ENCODE results near the gene LGALS9B. TPM values are rescaled to one million over a fixed set of nuclear protein-coding genes. Genes with fewer than 3 reads are reported as not detected.
"Not testable (repeated sequence)": the region's sequence is repeated elsewhere in the genome, so short reads cannot be mapped to it uniquely, and the experiment has no call there.

The LGALS9B gene
- total RNA-seq (2014; rRNA removed; shearing (Covaris generic)): not detected in 2 replicates

DNA sequence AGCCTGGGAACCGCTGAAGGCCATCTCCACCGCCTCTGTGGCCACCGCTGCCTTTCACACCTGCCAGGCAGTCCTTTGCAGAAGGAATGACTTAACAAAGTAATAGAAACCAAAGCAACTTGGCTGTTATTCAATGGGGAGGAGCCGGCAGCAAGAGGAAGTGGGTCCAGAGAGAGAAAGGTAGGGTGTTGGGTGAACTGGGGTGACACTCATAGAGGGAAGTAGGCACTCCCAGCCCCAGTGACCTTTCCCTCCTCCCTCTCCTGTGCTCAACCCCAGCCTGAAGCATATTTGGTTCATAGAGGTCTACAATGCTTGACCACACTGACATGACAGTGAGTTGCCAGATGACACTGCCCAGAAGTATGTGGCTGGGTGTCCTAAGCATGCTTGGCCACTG is at the start of gene LGALS9B:
Gene LGALS9B, minus strand, starts transcription at position 93 of the 400 bp plus-strand sequence. Its CDS starts 69 bp downstream, at position 24.
- DNase-seq (ENCODE audit: low spot score): not testable (repeated sequence)

GRCh38 chr17:20516986-20517385 is 49.6 kb upstream of the LGALS9B start:
- DNase-seq (ENCODE audit: low spot score): not testable (repeated sequence)

GRCh38 chr17:20515099-20515498 is 47.8 kb upstream of the LGALS9B start:
- DNase-seq (ENCODE audit: low spot score): not testable (repeated sequence)

DNA sequence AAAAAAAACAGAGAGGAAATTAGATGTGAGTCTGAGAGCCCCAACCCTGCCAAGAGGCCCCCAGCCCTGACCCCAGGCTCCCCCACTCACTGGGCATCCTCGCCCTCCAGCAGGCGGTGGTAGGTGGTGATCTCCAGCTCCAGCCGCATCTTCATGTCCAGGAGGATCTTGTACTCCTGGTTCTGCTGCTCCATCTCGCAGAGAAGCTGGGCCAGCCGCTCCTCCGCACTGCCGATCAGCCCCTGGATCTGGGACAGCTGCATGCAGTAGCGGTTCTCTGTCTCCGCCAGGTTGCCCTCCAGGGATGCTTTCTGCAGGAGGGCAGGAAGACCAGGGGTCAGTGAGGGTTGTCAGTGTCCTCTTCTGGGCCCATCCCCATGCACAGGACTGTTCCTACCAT is 46.2 kb upstream of the LGALS9B start:
- DNase-seq (ENCODE audit: low spot score): not testable (repeated sequence)

- not testable (repeated sequence) for DNase-seq (ENCODE audit: low spot score)
Measured at GRCh38 chr17:20512378-20512777, 45.0 kb upstream of the LGALS9B start.

DNA sequence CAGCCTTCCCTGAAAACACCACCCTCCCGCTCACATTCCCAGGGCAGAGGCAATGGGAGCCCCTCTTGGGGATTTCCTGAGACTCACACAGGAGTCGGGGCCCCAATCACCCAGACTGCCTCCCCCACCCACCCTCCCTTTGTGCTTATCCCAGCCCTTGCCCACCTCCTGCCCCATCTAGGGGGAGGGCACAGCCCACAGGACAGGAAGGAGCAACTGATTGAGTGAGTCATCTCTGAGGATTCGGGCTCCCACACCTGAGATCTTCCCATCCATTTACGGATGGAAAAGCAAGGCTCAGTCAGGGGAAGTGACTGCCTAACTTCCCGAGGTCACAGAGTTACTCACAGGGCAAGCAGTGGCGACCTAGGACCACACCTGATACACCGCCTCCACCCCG is 44.4 kb upstream of the LGALS9B start:
- DNase-seq (ENCODE audit: low spot score): not testable (repeated sequence)

DNA sequence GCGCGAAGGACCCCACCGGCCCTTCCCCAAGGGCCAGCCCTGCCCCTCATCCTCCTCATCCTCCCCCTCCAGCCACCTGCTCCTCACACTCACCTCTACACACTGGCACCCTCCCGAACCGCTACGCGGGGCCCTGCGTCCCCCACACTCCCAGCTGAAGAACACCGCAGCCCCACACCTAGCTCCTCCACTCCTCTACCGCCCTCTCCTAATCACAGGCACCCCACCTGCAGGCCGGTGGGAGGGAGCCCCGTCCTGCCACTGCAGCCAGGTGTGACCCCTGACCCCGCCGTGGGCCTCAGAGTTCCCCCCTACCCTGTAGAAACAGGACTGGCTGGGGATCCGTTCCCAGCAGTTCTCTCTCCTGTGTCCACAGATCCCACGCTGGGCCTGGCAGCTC is 38.0 kb upstream of the LGALS9B start:
- not testable (repeated sequence) for DNase-seq (ENCODE audit: low spot score)

GRCh38 chr17:20504388-20505066 is 37.2 kb upstream of the LGALS9B start:
- not testable (repeated sequence) for DNase-seq (ENCODE audit: low spot score)

GRCh38 chr17:20501896-20502295 is 34.6 kb upstream of the LGALS9B start:
- DNase-seq (ENCODE audit: low spot score): not testable (repeated sequence)

GRCh38 chr17:20500346-20500745 is 33.0 kb upstream of the LGALS9B start:
- DNase-seq (ENCODE audit: low spot score): not testable (repeated sequence)

DNA sequence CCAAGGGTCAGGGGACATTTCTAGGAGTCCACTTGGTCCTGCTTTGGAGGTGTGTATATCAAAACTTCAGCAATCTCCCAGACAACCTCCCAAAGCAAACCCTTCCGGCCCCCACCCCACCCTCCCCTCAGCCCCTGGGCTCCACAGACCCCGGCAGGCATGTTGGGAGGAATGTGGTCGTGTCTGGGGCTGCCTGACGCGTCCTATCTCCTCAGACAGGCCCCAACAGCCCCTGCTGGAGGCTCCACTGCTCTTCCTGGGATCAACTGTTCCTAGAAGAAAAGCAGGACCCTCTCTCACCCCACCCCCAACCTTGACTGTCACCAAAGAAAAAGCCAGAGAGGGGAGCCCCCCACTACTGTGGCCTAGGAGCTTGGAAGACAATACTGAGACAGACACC is 28.1 kb upstream of the LGALS9B start:
- DNase-seq (ENCODE audit: low spot score): not testable (repeated sequence)

DNA sequence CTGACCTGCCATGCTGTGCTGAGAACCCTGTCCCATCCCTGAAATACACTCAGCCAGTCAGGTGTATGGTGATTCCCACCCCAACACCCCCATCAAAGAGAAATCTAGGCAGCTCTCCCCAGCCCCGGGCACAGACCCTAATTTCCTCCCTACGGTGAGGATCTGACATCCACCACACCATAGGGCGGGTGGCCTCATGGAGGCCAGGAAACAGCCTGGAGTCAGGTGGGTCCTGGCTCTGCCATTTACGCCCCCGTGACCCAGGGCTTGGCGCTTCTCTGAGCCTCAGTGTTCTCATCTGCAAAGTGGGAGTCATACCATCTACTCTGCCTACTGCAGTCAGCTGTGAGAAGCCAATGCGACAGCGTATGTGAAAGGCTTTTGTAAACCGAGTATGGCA is 27.4 kb upstream of the LGALS9B start:
- not testable (repeated sequence) for DNase-seq (ENCODE audit: low spot score)

DNA sequence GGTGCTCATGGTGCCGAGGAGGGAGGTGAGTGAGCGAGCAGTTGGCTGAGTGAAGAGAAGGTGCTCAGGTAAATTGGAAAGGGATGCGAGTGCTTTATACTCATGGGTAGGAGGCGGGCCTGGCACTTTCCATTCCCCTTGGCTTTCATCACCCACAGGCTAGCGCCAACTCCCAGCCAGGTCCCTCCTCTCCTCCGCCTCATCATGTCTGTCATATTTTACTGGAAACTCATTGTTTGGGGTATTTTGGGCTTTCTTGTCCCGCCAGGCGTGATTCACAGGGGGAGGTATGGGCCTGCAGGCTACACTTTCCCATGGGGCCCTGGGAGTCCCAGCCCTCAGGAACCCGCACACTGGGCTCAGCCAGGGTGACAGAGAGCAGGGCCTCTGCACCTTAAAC is 26.8 kb upstream of the LGALS9B start:
- DNase-seq (ENCODE audit: low spot score): not testable (repeated sequence)

DNA sequence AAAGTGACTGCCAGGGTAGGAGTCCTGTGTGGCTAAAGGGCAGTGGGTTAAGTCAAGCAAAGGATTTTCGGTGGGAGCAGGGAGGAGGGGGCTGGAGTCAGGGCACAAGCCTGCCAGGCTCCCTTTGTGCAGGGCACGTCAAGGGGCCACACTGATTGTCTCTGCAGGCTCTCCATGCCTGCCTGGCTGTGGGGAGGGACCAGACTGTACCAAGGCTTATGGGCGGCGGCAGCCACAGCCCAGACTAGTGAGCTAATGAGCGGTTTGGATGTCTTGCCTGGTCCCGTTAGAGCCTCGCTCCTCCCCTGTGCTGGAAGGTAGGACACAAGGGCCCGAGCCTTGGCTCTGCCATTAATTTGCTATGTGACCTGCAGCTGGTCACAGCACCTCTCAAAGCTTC is 25.6 kb upstream of the LGALS9B start:
- not testable (repeated sequence) for DNase-seq (ENCODE audit: low spot score)

GRCh38 chr17:20492099-20492498 is 24.8 kb upstream of the LGALS9B start:
- DNase-seq (ENCODE audit: low spot score): not testable (repeated sequence)

GRCh38 chr17:20484930-20485329 is 17.6 kb upstream of the LGALS9B start:
- peak; percentile 74 for DNase-seq (ENCODE audit: low spot score)

GRCh38 chr17:20479889-20480591 is 12.7 kb upstream of the LGALS9B start:
- not testable (repeated sequence) for DNase-seq (ENCODE audit: low spot score)

GRCh38 chr17:20477398-20478071 is 10.2 kb upstream of the LGALS9B start:
- not testable (repeated sequence) for DNase-seq (ENCODE audit: low spot score)

DNA sequence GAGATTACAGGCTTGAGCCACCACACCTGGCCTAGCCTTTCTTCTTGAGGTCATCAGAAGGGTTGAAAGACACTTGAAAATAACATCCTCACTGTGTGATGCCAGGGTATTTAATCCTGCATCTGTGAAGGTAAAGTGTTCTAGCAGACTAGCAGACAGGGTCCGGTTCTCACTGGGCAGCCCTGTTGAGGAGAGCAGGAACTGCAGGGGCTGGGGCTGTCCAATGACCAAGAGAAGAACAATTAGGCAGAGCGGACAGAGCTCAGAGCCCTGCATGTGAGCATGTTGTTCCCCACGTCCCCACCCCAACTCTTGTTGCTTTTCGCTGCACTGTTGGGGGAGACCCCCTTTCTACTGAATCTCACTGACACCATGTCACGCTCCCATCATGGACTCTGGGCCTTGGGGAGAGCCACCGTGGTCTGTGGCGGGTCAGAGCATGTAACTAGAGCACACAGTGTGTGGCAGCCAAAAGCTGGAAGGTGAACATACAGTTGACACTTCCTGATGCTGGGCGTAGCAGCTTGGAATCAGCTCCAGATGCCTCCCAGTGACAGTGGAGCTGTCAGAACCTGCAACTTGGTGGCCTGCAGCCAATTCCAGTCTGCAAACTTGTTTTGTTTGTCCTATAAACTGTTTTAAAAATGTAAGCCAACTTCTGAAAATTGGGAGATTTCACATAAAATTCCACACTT is 7.9 kb upstream of the LGALS9B start:
- DNase-seq (ENCODE audit: low spot score): not testable (repeated sequence)

- DNase-seq (ENCODE audit: low spot score): not testable (repeated sequence)
Measured at GRCh38 chr17:20474081-20474480, 6.7 kb upstream of the LGALS9B start.

GRCh38 chr17:20469946-20470345 is 2.6 kb upstream of the LGALS9B start:
- DNase-seq (ENCODE audit: low spot score): not testable (repeated sequence)

- DNase-seq (ENCODE audit: low spot score): not testable (repeated sequence)
Measured at GRCh38 chr17:20469107-20469506, 1.8 kb upstream of the LGALS9B start.

All from H4 (cell line).